ENCODE measurements around the gene KCNIP3. TPM values are rescaled to one million over a fixed set of nuclear protein-coding genes. Genes with fewer than 3 reads are reported as not detected.

KCNIP3 gene
- total RNA-seq, 1 experiment from 2014 or later, result 19.1 TPM

- no peak for DNase-seq
- ChIA-PET CTCF (no interaction called here), POLR2A (ENCODE audit: unreplicated experiment) (no interaction called here)
- H3F3A ChIP-seq (ENCODE audit: low read length, unreplicated experiment), result no peaks in the 10 kb centered on the region
- H3K9ac ChIP-seq (ENCODE audit: low read length), result no peak overlapping the region
- no peaks in the 10 kb centered on the region for H4K20me1 ChIP-seq (ENCODE audit: low read length)
- H3K4me2 ChIP-seq (ENCODE audit: low read length), result no peak overlapping the region
- H3K9me3 ChIP-seq (ENCODE audit: low read length), result no peaks in the 10 kb centered on the region
- BruUV-seq (replicated peaks), result no TSS peak
- no peak overlapping the region for H3K27ac ChIP-seq (ENCODE audit: low read length)
- no peak overlapping the region for H2AFZ ChIP-seq (ENCODE audit: low read length)
- intact Hi-C loops (cut with micrococcal nuclease), result no loop called here
- H3K4me1 ChIP-seq (ENCODE audit: insufficient read depth, low read length), result no peaks in the 10 kb centered on the region
- H3K79me2 ChIP-seq (ENCODE audit: low read length), result no peaks in the 10 kb centered on the region
- H3K4me3 ChIP-seq (ENCODE audit: low read length), result no peak overlapping the region
- H3K27me3 ChIP-seq (ENCODE audit: low read length), result no peaks in the 10 kb centered on the region
- ATAC-seq, result no peak
- H3K36me3 ChIP-seq (ENCODE audit: low read depth, low read length), result no peaks in the 10 kb centered on the region
- TF ChIP-seq EZH2 (IDR thresholded peaks at IDR 0.05; ENCODE audit: low read length, unreplicated experiment) (no peak), EZH2phosphoT487 (IDR thresholded peaks at IDR 0.05; ENCODE audit: borderline replicate concordance, low read length) (no peak)
- TF ChIP-seq, protein P1, sequence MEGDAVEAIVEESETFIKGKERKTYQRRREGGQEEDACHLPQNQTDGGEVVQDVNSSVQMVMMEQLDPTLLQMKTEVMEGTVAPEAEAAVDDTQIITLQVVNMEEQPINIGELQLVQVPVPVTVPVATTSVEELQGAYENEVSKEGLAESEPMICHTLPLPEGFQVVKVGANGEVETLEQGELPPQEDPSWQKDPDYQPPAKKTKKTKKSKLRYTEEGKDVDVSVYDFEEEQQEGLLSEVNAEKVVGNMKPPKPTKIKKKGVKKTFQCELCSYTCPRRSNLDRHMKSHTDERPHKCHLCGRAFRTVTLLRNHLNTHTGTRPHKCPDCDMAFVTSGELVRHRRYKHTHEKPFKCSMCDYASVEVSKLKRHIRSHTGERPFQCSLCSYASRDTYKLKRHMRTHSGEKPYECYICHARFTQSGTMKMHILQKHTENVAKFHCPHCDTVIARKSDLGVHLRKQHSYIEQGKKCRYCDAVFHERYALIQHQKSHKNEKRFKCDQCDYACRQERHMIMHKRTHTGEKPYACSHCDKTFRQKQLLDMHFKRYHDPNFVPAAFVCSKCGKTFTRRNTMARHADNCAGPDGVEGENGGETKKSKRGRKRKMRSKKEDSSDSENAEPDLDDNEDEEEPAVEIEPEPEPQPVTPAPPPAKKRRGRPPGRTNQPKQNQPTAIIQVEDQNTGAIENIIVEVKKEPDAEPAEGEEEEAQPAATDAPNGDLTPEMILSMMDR (conservative IDR thresholded peaks at IDR 0.05; ENCODE audit: low read depth, low read length), result peak; percentile 28
- no peaks in the 10 kb centered on the region for H3K9me2 ChIP-seq (replicated peaks; ENCODE audit: low read length)
Observed at GRCh38 chr2:95392730-95393455, 95.7 kb downstream of the KCNIP3 start.

GRCh38 chr2:95393901-95394300 lies 96.8 kb downstream of the KCNIP3 start:
- no peaks in the 10 kb centered on the region for H3F3A ChIP-seq (ENCODE audit: low read length, unreplicated experiment)
- no peak for ATAC-seq
- TF ChIP-seq, protein P1 (conservative IDR thresholded peaks at IDR 0.05; ENCODE audit: low read depth, low read length), result no peak
- TF ChIP-seq EZH2 (IDR thresholded peaks at IDR 0.05; ENCODE audit: low read length, unreplicated experiment) (no peak), EZH2phosphoT487 (IDR thresholded peaks at IDR 0.05; ENCODE audit: borderline replicate concordance, low read length) (no peak)
- no peaks in the 10 kb centered on the region for H3K9me2 ChIP-seq (replicated peaks; ENCODE audit: low read length)
- H3K27ac ChIP-seq (ENCODE audit: low read length), result no peak overlapping the region
- no TSS peak for BruUV-seq (replicated peaks)
- H2AFZ ChIP-seq (ENCODE audit: low read length), result no peak overlapping the region
- H4K20me1 ChIP-seq (ENCODE audit: low read length), result no peaks in the 10 kb centered on the region
- H3K4me1 ChIP-seq (ENCODE audit: insufficient read depth, low read length), result no peaks in the 10 kb centered on the region
- no peak overlapping the region for H3K9ac ChIP-seq (ENCODE audit: low read length)
- H3K27me3 ChIP-seq (ENCODE audit: low read length), result no peaks in the 10 kb centered on the region
- no peaks in the 10 kb centered on the region for H3K9me3 ChIP-seq (ENCODE audit: low read length)
- H3K36me3 ChIP-seq (ENCODE audit: low read depth, low read length), result no peaks in the 10 kb centered on the region
- intact Hi-C loops (cut with micrococcal nuclease), result no loop called here
- POLR2A ChIA-PET (ENCODE audit: unreplicated experiment), result no interaction called here
- CTCF ChIA-PET, result no interaction called here
- DNase-seq, result no peak
- no peaks in the 10 kb centered on the region for H3K79me2 ChIP-seq (ENCODE audit: low read length)
- no peak overlapping the region for H3K4me2 ChIP-seq (ENCODE audit: low read length)
- H3K4me3 ChIP-seq (ENCODE audit: low read length), result no peak overlapping the region

DNA sequence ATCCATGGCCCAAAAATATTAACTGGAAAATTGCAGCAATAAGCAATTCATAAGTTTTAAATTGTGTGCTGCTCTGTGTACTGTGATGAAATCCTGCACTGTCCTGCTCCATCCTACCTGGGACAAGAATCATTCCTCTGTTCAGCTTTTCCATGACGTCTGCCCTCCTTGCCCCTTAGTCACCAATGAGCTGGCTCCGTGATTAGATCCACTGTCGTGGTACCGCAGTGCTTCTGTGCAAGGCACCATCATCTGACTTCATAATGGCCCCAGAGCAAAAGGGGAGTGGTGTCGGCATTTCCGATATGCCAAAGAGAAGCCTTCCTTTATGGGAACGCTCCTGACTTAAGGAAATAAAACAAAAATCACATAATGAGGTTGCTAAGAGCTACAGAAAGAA lies 101.9 kb downstream of the KCNIP3 start:
- CTCF ChIA-PET, result no interaction called here

More for the DNA sequence above, 101.9 kb downstream of the KCNIP3 start:
- Histone ChIP-seq H3K9me3 (ENCODE audit: low read length) (no peaks in the 10 kb centered on the region), H4K20me1 (ENCODE audit: low read length) (no peaks in the 10 kb centered on the region), H3F3A (ENCODE audit: low read length, unreplicated experiment) (no peaks in the 10 kb centered on the region), H3K27ac (ENCODE audit: low read length) (no peak overlapping the region), H3K4me1 (ENCODE audit: insufficient read depth, low read length) (peaks cover 6% of the 10 kb centered on the region; the same call in 1 of the 2 replicates), H3K36me3 (ENCODE audit: low read depth, low read length) (no peaks in the 10 kb centered on the region), H3K4me2 (ENCODE audit: low read length) (no peak overlapping the region), H3K79me2 (ENCODE audit: low read length) (peaks cover 26% of the 10 kb centered on the region), H3K4me3 (ENCODE audit: low read length) (no peak overlapping the region), H3K27me3 (ENCODE audit: low read length) (no peaks in the 10 kb centered on the region), H3K9ac (ENCODE audit: low read length) (no peak overlapping the region), H3K9me2 (replicated peaks; ENCODE audit: low read length) (no peaks in the 10 kb centered on the region), H2AFZ (ENCODE audit: low read length) (no peak overlapping the region)
- DNase-seq (no peak), ATAC-seq (no peak)
- intact Hi-C loops (cut with micrococcal nuclease), result no loop called here
- TF ChIP-seq, protein P1 (conservative IDR thresholded peaks at IDR 0.05; ENCODE audit: low read depth, low read length), result no peak
- TF ChIP-seq EZH2phosphoT487 (IDR thresholded peaks at IDR 0.05; ENCODE audit: borderline replicate concordance, low read length) (no peak), EZH2 (IDR thresholded peaks at IDR 0.05; ENCODE audit: low read length, unreplicated experiment) (no peak)
- BruUV-seq (replicated peaks), result no TSS peak
- POLR2A ChIA-PET (ENCODE audit: unreplicated experiment), result no interaction called here
